ENCODE results near the gene EIF2B4.
"Not testable (repeated sequence)": the region's sequence is repeated elsewhere in the genome, so short reads cannot be mapped to it uniquely, and the experiment has no call there.

EIF2B4 gene

DNA sequence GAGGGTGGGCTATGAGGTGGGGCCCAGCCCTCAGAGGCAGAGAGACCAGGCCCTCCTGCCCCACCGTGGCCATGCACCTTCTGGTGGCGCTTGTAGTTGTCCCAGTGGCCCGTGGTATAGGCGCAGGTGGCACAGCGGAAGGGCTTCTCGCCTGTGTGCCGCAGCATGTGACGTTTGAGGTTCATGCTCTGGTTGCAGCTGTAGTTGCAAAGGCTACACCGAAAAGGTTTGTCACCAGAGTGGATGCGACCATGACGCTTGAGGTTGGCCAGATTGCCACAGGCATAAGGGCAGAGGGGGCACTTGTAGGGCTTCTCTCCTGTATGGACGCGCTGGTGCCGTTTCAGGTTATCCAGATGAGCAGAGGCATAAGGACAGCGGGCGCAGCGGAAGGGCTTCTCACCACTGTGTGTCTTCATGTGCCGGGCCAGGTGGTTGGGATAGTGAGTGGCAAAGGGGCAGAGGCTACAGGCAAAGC lies 7.5 kb upstream of the EIF2B4 start:
- no peak for DNase-seq

DNA sequence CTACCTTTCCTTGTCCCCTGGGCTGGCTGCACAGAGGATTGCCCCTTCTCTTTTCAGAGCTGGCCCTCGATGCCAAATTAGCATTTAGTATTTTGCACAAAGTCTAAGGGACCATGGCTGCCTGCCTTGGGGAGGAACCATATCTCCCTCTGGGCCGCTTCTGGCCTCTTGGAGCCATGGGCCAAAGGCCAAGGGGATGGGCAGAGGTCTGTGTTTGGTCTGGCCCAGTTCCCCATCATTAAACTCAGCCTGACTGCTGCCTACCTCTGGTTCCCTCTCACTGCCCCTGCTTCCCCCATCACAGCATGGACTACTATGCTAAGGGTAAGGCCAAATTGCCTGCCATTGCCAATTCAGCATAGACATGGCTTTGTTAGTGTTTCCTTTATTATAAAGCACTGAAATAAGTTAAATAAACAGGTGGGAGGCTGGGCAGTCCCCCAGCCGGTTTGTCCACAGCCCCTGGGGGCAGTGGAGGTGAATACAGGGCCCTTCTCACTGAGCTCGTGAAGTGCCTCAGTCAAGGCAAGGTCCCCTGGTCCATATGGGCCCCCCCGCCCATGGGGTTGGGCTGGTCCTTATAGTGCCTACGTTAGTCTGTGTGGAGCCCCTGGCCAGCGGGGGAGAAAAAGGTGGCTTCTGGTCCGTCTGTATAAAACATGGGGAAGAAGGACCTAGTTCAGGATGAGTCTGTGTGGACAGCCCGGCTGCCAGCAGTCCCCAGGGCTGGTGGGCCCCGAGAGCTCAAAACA lies 6.9 kb upstream of the EIF2B4 start:
- DNase-seq: no peak

DNA sequence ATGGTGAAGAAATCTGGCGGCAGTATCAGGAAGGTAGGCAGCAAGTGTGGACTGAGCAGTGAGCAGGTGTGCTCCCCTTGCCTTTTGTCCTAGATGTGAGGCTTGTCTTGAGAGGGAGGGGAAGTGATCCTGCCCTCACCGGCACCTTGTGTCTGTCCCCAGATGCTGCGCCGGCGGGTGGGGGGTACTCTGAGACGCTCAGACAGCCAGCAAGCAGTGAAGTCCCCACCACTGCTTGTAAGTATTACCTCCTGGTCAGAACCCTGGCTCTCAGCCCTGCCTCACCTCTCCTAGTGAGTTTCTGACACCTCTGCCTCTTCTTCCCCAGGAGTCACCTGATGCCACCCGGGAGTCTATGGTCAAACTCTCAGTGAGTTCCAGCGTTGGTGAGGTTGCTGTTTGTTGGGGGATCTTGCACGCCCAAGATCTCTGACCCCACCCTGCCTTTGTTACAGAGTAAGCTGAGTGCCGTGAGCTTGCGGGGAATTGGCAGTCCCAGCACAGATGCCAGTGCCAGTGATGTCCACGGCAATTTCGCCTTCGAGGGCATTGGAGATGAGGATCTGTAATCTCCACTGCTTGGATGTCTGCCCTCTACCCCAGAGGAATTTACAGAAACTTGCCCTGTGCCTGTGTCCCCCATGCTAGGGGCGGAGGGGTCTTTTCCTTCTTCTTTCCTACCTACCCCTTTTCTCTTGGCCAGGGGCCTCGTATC lies 6.2 kb upstream of the EIF2B4 start:
- no peak for DNase-seq

DNA sequence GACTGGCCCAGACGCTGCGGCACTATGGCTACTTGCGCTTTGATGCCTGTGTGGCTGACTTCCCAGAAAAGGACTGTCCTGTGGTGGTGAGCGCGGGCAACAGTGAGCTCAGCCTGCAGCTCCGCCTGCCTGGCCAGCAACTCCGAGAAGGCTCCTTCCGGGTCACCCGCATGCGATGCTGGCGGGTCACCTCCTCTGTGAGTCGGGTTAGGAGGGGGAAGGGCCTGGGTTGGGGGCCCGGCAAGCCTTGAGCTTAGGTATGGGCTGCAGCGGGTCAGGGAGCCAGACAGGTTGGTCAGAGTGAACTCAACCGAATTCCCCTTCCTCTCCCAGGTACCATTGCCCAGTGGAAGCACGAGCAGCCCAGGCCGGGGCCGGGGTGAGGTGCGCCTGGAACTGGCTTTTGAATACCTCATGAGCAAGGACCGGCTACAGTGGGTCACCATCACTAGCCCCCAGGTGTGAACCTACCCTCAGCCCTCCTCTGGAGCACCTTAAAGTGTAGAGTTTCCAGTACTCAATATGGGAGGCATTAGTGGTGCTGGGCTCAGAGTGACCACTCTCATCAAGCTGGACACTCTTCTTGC lies 5.5 kb upstream of the EIF2B4 start:
- no peak for DNase-seq

DNA sequence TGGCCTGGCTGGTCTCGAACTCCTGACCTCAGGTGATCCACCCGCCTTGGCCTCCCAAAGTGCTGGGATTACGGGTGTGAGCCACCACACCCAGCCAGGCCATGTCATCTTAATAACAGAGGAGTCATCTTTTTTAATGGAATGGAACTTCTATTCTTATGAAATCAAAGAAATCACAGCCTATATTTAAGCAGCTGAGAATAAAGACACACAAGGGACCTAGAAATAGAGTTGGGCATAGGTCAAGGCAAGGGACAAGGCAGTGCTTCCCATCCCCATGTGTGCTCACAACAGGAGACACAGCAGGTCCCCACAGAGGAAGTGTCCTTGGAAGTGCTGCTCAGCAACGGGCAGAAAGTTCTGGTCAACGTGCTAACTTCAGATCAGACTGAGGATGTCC lies 3.4 kb upstream of the EIF2B4 start:
- no peak for DNase-seq

DNA sequence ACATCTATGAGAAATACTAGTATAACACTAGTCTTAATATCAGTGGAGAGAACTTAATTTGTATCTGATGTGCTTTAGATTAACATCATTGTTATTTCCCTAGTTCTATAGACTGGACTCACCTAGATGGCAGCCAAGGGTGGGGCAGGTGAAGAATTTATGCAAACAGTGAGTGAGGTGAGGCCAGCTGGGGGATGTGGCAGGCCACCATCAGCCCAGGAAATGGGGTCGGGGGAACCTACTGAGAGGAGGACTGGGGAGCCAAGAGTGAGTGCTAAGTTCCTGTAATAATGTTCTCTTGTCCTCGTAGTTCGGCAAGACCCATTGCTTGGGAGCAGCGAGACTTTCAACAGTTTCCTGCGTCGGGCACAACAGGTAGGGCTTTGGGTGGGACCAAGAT lies 2.8 kb upstream of the EIF2B4 start:
- DNase-seq: no peak

DNA sequence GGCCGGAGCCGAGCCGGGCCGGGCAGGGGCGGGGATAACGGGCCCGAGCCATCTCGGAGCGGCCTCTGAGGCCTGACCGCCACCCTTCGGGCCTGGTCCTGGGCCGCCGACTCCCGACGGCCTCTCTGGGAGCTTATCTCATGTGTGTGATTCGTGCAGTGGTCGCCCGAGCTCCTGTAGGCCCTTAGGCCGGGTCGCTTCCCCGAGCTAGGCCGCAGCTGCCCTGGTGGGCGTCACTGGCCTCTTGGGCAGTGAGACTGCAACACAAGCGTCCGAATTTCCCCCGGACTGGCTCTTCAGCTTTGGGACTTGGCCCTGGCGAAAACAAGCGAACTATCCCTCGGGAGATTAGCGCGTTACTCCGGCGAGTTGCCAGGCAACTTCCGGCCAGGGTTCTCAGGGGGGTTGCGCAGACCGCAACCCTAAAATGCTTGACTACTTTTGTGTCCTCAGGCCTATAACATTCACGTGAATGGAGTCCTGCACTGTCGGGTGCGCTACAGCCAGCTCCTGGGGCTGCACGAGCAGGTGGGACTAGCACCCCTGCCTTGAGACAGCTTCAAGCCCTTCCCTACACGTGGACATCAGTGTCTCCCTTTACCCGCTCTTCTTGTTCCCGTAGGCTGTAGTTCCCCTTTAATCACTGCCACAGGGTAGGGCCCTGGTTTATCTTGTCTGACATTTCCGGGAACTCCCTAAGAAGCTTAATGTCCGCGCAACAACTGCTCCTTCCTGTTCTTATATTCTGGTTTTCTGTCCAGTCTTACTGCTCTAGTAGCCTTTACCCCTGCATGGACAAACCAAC lies 880 bp upstream of the EIF2B4 start:
- DNase-seq: peak; percentile 21

DNA sequence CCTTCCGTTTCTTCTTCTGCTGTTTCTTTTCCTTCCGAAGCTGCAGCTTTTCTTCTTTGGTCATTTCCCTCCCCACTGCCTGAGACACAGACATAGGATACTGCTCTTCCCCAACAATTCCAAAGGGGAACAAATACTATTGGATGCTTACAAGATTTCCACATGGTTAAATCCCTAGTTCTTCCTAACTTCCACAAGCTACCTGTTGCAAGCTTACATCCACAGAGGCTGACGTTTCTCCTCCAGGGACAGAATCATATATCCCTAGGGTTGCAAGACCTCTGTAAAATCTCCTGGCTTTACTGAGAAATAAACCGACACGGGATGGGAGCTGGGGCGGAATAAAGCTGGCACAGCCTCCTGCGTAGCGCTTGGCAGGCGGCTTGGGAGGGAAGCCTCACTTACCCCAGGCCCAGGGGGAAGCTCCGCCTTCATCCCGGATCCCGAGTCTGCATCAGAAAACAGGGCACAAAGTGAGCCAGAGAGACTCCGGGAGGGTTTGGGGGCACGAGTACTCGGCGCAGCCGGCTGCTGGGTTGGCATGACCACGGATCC lies 590 bp downstream of the EIF2B4 start:
- no peak for DNase-seq

DNA sequence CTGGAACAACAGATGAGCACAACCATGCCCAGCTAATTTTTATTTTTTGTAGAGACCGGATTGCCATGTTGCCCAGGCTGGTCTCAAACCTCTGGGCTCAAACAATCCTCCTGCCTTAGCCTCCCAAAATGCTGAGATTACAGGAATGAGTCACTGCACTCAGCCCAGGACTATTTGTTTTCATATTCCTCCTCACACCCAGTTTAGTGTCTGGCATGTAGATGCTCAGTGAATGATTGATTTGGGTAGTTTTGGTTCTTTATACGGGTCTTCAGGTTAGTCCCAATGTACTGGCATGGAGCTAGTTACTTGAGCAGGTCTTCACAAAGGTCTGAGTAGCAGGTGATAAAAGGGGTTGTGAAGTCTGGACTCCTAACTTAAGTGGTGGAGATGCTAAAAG lies 6.2 kb downstream of the EIF2B4 start:
- DNase-seq: no peak

DNA sequence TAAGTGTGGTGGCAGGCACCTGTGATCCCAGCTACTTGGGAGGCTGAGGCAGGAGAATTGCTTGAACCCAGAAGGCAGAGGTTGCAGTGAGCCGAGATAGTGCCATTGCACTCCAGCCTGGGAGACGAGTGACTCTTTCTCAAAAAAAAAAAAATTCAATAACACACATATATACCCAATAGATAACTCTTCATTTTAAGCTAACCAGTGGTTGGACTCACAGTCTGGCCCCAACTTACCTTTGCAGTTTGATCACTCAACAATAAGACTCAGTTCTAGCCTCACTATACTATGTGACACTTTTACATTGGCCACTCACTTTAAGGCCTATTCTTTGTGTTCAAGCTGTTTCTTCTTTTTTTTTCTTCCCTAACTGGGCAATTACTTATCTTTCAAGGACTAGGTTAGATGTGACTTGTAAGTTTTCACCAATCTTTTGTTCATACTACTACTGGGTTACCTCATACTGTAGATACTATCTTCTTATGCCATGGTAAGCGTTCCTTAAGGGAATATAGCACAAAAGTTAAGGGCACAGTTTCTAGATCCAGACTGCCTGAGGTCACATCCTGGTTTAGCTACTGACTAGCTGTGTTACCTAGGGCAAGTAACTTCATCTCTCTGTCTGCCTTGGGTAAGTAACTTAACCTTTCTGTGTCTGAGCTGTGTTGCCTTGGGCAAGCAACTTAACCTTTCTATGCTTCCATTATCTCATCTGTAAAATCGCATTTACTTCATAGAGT lies 7.3 kb downstream of the EIF2B4 start:
- DNase-seq: no peak

DNA sequence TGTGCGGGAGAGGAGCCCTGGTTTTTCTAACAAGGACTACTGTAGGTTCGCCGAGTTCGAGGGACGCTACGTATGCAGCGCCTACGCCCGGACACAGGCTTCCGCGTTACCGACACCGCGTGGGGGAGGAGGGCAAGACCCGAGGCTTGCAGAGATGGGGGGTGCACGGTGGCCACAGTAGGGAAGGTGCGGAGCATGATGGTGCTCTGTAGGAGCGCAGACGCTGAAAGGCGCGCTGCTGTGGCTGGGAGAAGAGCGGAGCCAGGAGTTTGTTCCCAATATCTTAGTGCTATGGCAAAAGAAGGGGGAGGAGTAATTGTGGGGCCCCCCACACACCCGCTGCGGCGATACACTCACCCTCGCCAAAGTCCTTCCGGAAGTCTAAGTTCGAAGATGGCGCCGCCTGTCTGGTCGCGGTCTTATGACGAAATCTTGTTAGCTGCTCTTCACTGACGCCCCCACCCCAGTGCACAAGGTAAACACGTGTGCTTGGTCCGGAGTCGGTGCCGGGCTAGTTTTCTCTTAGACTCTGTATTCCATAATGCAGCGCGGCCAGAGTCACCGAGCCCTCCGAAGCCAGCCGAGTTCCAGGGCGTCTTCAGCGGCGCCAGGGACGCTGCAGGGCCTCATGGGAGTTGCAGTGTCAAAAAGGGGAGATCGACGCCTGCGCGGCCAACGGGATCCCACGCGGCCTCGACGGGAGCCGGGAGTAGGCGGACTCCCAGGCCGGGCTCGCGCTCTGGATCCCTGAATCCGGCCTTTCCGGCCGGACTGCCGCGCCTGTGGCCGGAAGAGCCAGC lies 13.6 kb downstream of the EIF2B4 start, which contains the start of gene GTF3C2:
Gene GTF3C2, minus strand, starts transcription at position 383 of the 800 bp plus-strand sequence. CDS start 13,210 bp downstream, outside the sequence.
- DNase-seq: peak; percentile 99

DNA sequence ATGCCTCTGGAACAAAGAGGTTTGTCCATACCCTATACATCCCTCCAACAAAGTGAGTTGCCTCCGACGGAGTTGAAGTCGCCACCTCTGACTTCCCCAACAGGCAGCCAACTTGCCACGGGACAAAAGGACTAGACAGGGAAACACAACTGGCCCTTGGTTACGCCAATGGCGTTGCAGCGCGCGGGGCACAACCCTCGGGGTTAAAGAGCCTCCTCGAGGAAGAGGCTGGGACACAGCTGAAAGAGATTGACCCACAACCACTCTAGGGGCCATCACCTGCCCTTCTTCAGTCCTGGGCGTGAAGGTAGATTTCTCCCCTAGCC lies 14.1 kb downstream of the EIF2B4 start:
- peak; percentile 77 for DNase-seq

DNA sequence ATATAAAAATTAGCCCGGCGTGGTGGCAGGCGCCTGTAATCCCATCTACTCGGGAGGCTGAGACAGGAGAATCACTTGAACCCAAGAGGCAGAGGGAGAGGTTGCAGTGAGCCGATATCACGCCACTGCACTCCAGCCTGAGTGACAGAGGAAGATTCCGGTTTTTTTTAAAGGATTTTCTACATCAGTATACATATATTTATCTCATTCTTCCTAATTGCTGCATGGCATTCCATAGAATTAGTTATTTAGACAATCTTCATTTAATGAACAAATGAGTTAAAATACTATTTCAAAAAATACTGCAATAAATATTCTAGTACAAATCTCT lies 15.6 kb downstream of the EIF2B4 start:
- no peak for DNase-seq

DNA sequence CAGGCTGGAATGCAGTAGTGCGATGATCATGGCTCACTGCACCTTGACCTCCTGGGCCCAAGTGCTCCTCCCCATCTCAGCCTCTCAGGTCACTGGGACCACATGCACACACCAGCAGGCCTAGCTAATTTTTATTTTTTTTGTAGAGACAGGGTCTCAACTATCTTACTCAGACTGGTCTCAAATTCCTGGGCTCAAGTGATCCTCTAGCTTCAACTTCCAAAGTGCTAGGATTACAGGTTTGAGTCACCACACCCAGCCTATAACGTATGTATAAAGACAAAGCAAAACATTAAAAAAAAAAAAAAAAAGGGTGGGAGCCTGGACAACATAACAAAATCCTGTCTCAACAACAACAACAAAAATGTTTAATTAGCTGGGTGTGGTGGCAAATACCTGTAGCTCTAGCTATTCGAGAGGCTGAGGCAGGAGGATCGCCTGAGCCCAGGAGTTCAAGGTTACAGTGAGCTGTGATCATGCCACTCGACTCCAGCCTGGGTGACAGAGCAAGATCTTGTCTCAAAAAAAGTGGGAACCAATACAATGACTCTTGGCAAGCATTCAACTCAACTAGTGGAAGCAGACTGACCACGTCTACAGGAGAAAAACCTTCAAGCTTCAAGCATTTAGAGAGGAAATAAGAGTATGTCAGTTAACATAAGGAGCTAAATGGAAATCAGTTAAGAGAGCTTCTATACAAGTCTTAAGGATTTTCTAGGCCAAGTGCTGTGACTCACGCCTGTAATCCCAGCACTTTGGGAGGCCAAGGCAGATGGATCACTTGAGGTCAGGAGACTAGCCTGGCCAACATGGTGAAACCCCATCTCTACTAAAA lies 16.2 kb downstream of the EIF2B4 start:
- peak; percentile 19 for DNase-seq

DNA sequence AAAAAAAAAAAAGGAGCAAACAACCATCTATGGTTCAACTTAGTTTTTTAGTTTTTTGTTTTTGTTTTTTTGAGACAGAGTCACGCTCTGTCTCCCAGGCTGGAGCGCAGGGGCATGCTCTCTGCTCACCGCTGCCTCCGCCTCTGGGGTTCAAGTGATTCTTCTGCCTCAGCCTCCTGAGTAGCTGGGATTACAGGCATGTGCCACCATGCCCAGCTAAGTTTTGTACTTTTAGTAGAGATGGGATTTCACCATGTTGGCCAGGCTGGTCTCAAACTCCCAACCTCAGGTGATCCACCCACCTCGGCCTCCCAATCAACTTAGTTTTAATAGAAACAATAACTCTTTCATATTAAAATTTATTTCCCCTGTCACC lies 16.8 kb downstream of the EIF2B4 start:
- not testable (repeated sequence) for DNase-seq

DNA sequence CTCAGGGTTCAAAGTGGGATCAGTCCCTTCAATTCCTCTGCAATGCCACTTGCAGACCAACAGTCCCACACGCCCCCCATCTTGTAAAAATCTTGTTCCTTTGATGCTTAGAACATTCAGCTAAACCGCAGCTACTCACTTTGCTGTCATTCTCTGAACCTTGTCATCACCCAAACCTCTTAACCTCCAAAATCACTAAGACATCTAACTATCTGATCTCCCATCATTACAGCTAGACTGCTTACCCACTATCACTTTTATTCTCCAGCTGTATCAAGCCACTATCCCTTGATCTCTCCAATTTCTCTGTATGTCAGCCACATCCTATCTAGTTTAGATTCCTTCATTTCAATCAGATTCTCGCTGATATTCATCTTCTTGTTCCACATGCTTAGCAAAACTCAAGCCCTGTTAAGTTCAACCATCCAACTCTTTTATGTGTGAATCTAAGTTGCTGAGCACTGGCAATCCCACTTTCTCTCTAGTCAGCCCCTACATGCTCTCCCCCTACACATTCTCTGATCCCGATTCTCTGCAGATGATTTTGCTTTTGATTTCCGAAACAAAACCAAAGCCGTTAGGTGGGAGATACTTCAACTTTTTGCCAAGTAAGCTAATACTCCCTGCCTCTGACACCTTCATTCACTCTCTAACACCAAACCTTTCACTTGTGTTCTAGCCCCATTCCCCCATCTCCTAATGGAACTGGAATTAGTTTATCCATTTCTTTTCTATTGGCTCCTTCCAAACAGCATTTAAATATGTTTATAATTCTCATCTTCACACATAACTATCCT lies 18.1 kb downstream of the EIF2B4 start:
- DNase-seq: no peak

DNA sequence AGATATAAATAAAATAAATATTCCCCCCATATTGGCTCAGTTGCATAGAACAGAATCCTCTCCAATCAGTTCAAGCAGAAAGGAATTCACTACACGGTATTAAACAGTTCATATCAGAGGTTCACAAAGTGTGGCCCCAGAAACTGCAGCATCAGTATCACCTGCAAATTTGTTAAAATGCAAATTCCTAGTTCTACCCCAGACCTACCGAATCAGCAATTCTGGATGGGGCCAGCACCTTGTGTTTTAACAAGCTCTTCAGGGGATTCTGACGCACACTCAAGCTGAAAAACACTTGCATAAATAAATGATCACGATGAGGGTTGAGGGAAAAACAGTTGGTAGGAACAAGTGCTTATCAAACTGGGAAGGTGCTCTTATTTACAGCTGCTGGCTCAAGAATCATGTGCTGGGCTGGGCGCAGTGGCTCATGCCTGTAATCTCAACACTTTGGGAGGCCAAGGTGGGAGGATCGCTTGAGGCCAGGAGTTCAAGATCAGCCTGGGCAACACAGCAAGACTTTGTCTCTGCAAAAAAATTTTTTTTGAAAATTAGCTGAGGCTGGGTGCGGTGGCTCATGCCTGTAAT lies 19.9 kb downstream of the EIF2B4 start:
- DNase-seq: no peak

DNA sequence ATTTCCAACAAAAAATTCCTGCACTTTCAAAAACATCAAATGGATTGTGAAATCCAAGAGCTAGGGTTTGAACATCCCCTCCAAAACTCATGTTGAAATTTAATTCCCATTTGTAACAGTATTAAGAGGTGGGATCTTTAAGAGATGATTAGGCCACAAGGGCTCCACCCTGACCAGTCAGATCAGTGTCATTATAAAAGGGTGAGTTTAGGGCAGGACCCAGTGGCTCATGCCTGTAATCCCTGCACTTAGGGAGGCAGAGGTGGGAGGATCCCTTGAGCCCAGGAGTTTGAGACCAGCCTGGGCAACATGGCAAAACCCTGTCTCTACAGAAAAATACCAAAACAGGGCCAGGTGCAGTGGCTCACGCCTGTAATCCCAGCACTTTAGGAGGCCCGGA lies 22.5 kb downstream of the EIF2B4 start:
- no peak for DNase-seq

DNA sequence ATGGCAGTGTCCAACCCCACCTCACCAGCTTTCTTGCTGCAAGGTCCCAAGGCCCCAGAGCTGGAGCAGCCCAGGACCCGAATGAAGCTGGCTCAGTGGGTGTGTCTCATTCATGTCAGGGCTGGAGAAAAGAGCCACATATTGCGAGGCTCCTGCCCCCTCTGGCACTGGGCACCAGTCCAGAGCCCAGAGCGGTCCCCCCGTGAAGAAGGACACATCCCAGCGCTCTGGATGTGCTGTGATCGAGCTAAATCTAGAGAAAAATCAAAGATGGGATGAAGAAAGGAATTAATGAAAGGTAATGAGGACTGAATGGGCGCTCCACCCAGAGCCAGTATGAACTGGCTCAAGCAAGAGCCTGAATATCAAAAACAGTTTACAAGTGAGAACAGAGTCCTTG lies 34.0 kb downstream of the EIF2B4 start:
- DNase-seq: no peak

Data from KG1 (cell line).